8988T (cell line): ENCODE measurements around the gene MYMX.

Source experiments
- DNase-seq: peaks from one replicate; pipeline ENCODE4 v3.0.0; 2011

Gene MYMX

DNA sequence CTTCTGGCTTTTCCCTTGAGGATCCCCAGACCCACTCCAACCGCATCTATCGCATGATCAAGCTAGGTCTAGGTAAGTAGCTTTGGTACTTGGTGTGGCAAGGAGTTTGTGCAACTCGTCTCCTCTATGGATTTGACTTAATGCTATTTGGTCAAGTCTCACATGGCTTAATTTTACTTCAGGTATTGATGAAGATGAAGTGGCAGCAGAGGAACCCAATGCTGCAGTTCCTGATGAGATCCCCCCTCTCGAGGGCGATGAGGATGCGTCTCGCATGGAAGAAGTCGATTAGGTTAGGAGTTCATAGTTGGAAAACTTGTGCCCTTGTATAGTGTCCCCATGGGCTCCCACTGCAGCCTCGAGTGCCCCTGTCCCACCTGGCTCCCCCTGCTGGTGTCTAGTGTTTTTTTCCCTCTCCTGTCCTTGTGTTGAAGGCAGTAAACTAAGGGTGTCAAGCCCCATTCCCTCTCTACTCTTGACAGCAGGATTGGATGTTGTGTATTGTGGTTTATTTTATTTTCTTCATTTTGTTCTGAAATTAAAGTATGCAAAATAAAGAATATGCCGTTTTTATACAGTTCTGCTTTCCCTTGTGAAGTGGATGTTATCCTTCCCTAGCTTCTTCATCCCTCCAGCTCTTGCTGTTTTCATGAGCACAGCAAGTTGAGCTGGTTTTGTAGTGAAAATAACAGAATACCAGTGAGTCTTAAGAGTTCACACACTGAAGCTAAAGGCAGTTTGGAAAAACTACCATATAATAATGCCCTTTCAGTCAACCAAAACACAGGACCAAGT is 36.8 kb downstream of the MYMX start:
- no peak for DNase-seq

DNA sequence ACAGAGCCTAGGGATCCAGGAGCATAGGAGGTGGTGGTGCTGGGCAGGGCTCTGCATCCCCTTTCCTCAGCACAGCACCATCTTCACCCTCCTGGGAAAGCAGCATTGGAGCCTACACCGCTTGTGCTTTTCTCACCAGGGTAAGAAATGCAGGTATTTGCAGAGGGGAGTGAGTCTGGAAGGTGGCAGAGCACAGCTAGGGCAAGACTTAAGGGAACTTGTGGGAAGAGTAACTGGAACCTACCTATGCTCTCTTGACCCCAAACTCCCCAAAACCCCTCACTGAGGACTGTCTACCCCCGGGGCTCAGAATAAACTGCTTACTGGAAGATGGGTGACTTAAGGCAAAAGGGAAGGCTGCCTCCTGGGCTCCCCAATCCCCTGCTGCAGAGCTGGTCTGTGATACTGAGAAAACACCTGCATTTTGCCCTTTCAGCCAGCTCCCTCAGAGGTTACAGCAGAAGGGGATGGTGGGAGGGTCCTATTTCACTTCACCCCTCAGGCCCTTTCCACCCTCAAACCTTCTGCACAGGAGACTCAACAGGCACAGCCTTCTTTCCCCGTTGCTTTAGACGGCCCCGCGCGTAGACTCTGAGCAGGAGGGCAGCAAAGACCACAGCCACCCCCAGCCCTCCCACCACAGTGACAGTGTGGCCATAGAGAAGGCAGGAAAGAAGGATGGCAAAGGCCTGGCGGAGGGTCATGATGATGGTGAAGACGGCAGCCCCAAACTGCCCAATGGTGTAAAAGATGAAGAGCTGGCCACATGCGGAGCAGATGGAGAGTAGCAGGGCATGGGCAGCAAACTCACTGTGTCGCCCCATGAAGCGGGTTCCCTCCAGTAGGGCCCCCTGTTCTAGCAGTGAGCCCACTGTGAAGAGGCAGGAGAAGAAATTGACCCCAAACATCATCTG is 37.7 kb downstream of the MYMX start:
- DNase-seq = no peak

DNA sequence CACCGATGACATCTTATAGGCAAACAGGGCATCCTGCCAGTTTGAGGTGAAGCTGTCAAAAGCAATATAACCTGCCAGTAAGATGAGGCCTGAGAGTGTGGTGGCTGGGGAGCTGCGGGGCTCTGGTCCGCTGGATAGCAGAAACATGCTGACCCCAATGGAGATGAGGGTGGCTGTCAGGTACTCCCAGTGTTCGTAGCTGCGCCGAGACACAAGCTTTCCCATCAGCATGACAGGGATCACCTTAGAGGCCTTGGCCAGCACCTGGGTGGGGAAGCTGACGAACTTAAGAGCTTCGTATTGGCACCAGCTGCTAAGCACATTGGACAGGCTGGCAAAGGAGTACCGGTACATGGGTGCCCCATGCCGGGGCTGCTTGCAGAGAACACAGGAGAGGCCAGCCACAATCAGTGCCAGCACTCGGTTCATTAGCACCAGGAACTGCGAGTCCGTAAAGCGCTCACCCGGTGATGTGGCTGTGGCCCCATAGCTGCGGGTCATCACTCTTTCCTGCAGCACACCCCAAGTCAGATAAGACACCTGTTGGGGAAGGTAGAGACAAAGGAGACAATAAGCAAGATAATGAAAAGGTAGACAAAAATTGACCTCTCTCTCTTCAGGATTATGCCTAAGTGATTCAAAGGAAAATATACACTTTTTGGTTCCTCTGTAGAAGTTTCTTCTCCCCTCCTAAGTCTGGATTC is 38.5 kb downstream of the MYMX start:
- no peak for DNase-seq

DNA sequence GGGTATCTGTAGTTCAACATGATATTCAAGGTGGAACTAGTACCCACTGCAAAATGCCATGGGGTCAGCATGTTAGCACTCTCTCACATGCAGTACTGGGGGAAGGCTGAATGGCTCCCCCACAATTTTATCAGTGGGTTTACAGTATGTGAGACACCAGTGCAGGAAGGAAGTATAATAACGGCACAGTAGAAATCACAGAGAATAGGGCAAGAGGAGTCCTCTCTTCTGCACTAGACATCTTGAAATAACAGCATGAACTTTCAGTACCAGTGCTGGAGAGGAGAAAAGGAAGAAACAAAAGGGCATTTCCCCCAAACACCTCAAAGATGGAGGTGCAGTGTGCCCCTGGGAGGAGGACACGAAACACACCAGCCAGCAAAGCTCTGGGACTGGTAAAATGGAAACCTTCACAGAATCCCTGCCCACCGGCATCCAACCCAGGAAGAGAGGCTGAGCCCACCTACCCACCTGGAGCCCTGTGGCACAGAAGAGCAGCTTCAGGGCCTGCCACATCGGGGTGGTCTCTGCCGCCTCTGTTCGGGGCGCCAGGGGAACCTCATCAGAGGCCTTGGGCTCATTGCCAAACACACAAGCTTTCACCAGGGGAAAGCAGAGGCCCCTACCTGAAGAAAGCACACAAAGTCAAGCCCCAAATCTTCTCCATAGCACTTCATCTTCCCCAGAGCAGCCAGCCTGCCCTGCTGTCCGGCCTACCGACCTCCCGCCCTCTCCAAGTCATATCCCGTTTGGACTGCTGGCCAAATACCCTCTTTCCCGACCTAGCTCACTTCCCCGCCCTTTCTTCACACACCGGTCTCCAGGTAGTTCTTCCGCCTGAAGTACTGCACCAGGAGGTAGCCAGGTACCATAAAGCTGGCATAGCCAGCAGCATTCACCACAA is 39.4 kb downstream of the MYMX start:
- no peak for DNase-seq

DNA sequence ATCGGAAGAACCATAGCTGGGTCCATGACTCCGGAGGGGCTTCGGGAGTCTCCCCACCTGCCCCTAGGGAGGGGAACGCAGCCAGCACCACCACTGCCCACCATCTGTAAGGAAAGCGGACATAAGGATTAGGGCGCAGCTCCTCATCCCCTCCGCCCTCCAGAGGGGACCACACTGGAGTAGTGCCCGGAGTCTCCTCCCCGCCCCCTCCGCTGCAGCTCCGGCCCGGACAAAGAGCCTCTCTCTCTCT is 40.0 kb downstream of the MYMX start:
- DNase-seq = no peak

DNA sequence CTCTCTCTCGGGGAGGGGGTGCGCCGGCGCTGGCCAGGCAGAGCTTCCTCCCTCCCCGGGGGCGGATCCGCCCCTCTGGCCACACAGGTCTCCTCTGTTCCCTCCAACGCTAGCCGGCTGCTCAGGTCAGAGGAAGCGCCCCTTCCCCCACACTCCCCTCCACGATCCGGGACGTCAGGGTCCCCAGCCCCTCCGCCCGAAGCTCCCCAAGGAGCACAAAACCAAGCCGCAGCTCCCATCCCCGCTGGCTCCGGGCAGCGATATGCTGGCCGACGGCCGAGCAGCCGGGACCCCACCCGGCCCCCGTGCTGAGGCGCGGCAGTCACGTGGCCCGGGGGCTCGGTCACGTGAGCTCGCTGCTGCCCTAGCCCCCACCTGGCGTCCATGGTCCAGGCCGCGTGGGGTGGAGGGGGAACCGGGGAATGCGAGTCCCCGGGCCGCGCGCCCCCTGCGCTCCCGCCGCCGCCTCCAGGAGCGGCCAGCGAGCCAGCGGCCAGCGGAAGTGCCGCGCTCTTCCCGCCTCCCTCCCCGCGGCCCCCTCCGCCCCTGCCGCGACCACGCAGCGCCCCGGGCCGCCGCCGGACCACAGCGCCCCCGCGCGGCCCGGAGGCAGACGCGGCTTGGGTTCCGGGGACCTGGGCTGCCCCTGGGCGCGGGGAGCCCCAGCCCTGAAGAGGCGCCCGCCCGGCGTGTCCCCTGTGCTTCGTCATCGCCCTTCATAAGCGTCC is 40.5 kb downstream of the MYMX start, which contains the start of gene SLC35B2:
TSS of gene SLC35B2 (minus strand) at position 504 of the 728 bp plus-strand sequence. CDS start at position 386, 118 bp downstream.
- no peak for DNase-seq

DNA sequence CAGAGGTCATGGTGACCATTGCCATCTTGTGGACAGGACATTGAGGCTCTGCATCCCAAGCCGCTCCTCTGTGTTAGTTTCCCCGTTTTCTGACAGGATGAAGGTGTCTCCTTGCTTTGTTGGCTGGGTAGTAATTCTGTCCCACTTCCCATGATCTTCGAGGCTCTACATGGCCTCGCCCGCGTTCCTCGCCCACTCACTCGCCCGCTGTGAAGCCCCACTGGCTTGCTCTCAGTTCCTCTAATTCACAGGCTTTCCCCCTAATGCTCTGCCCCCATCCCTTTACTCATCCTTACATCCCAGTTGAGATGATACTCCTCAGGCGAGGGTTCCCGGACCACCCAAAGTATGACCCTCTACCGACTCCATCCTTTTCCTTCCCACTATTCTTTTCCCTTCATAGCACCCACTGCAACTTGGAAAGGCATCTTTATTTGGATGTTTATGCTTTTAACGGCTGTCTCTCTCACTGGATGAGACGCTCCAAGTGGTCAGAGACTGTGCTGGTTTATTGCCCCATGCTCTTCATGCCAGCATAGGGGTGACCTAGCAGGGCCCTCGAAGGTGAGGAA is 41.1 kb downstream of the MYMX start:
- no peak for DNase-seq

DNA sequence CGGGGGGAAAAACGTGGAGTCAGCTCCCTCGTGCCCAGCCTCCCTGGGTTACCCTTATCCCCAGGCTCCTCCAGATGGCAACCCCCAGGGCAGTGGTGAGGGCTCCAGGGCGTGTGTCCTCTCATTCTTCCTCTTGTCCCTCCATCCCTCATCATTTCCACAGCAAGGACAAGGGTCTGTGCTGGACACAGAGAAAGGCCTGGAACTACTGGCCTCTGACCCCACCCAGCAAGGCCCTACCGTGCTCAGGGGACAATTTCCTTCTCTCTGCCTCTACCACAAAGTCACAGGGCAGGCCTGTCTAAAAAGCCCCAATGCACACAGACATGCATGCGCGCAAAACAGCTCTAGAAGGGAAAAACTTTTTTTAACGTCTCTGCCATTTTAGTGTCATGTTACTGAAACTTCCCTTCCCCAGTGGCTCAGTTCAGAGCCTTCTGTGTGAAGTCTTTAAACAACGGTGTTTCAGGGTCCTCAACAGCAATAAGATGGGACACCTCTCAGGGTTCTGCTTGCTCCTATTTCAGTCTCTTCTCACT is 41.7 kb downstream of the MYMX start:
- DNase-seq = no peak

DNA sequence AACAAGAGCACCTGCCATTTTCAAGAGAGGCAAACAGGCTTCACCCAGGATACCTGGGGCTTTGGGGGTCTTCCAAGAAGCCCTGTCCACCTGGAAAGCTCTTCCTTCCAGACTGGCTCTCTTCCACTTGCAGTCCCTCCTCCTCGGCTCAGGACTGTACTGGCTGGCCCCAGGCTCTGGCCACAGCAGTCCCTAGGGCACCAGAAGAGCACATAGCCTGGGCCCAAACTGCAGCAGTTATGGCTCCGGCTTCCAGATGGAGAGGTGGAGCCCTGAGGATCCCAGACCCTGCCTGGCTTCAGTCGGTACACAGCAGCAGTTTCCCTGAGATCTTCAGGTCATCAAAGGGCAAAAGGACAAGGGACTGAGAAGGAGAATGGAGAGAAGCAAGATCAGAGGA is 42.2 kb downstream of the MYMX start:
- no peak for DNase-seq

DNA sequence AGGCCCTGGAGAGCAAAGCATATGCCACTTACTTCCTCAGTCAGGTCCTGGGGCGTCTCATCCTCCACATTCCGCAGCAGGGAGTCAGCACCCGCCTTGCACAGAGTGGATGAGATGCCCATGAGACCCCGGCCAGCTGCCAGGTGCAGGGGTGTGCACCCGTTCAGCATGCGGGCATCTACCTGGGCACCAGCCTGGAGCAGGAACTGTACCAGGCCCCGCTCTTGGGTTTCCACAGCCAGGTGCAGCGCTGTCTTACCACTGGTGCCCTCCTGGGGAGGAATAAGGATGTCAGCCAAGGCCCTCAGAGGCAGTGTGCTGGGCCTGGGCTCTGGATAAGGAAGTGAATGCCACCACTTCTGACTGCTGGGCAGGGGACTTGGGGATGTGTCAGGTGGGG is 43.3 kb downstream of the MYMX start:
- no peak for DNase-seq

DNA sequence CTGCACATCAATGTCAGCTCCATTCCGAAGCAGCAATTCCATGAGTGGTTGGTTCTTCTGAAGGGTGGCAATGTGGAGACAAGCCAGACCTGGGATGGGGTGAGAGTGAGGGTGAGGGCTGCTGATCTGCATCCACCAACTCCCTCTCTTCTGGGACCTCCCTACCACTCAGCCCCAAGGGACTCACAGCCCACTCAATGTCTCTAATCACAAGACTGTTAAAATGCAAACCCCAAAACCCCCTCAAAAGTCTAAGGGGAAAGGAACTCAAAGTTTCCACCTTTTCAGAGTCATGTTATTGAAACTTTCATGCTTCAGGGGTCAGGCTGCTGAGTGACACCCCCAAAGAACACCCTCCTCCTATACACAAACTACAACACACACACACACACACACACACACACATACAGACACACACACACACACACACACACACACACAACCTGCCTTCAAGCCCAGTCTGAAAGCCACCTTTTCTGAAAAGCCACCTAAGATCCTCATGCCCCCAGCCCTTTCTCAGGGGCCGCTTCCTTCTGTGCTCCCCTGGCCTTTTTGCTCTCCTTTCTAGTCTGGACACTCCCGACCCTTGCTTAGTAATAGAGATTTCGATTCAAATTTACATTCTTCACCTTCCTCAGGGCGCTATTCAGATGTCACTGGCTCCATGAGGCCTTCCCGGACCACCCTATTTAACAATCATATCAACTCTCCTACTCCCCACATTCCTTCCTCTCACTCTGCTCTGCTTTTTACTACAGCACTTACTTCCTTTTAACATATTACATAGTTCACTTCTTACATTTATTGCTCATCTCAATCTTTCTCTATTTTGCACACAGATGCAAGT is 43.9 kb downstream of the MYMX start:
- no peak for DNase-seq

DNA sequence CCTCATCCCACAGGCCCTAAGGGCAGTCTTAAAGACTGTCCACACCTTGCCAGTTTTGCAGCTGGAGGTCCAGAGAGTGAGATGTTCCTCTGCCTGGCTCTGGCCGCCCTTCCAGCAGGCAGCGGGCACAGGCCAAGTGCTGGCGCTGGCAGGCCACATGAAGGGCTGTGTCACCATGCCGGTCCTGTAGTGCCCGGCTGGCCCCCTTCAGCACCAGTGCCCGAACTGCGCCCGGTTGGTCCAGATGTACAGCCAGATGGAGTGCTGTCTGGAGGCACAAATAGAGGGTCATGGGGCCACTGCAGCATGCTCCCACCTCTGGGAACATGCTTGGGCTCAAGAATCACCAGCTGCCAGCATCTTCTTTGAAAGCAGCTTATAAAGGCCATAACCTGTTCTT is 44.9 kb downstream of the MYMX start:
- DNase-seq = no peak

DNA sequence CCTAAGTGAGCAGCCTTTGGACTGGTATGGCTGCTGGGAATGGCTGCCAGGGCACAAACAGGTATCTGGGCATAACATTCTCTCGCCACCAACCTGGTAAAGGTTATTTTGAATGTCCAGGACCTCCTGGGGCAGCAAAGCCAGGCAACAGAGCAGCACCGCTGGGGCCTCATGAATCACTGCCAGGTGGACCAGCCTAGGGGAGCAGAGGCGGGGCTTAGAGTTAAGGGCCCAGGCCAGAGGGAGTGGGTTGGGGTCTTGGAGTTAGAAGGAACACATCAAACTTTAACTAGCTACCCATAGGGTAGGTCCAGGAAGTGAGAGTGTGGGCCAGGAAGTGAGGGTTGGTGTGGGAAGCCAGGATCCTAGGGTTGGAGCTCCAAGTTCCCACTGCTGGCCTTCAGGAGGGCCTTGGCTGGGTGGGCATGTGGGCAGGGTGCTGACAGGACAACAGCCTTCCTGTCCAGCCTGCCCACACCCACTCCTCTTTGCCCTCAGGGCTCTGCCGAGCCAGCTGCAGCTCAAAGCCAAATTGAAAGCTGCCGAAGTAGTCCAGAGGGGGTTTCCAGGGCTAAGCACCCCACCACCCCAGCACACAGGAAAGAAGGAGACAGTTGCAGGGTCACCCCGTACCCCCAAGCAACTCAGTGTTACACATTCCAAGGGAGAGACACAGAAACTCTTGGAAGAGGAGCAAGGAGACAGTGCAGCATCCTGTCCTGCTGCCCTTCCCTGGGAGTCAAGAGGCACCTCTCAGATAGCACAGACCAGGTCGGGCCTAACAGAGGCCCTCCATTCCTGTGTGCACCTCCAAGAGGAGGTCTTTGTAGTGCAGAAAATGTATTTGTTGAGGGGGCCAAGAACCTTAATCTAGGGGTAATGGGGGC is 46.0 kb downstream of the MYMX start:
- DNase-seq = no peak

DNA sequence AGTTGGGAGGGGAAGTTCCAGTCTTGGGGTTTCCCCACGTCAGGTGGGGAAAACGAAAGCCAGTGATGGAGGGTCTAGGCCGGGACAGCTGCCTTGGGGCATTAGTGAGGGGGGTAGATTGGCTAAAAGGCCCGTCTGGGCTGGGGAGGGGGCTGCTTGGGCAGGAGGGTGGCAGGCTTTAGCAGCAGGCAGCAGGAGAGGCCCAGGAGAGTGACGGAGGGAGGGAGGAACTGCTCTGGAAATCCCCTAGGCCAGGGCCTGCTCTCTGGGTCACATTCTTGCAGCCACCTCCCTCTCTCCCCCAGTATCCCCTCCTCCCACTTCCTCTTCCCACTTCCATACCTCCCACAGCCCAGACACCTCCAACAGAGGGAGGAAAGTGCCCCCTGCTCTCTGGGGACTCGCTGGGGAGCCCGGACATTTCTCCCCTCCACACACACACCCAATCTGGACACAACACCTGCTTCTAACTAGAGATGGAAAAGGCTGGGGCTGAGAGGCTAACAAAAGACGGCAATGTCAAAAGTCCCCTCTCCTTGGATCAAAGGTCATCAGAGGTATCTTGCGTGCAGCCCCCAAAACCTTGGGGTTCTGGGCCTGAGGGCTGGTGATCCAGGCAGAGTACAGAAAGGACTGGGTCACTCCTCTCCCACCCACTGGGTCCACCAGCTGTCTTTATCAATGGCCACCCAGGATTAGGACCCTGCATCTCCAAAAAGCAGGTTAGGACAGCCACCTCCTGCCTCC is 46.8 kb downstream of the MYMX start:
- DNase-seq = no peak

DNA sequence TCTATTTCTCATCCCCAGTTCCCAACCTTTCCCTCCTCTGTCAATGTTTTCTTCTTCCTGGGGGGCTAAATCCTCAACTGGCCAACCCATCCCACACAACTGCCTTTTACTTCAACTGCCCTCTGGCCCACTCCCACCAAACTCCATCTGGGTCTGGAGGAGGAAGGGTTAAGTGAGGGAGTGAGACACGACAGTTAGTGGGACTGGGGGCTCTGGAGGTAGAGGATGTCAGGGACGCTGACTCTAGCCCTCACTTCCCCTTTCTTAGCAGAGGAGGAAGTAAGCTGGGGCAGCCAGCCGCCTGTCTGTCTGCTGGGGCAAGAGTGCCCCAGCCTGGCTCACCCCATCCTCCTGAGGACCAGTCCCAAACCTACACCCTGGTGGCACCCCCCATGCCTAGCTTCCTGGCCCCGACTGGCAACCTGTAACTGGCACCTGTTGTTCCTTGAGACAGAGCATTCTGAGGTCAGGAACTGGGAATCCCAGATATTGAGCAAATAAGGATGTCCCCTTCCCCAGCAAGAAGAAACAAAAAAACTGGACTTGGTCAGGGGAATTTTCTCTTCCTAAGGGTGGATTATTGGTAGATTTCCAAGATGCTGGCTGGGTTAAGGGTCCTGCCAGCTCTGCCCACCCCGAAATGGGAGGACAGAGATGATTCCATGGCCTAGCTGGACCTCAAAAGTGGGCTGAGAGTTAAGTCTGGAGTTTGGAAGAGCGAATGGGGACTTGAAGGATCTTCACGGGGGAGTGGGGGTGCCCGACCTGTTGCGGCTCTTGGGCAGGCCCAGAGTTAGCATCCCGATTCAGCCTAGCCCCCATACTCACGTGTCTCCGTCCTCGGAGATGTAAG is 47.7 kb downstream of the MYMX start:
- no peak for DNase-seq

DNA sequence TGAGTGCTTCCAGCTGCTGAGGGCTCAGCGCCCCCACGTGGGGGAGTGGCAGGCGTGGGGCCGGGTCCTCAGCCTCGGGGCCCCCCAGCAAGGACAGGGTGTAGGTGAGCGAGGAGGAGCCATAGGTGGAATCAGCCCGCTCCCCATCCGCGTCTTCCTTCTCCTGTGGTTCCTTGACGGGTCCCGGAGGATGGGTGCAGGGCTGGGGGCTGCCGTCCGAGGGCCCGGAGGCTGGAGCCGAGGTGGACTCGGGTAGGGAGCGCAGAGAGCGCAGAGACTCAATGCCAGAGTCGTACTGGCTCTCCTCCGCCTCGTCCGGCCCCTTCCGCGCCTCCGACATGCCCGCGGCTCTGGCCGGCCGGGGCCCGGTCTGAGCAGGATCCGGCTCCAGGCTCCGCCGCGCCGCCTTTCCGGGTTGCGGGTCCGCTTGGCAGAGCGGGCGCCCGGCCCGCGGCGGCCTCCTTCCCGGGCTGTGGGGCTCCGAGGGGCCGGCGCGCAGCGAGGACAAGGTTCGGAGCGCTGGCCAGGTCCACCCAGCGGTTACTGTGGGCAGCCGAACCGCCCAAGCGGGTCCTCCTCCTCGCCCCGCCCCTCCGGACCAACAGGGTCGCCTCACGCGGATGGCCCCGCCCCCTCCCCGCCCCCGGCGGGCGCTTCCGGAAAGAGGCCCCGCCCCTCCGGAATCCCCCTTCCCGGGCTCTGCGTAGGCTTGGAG is 48.4 kb downstream of the MYMX start, which contains the start of gene NFKBIE:
TSS of gene NFKBIE (minus strand) at position 545 of the 715 bp plus-strand sequence. CDS start at position 340, 205 bp downstream.
- peak; percentile 97 for DNase-seq
